ENCODE results near the gene CLN3.

DNA sequence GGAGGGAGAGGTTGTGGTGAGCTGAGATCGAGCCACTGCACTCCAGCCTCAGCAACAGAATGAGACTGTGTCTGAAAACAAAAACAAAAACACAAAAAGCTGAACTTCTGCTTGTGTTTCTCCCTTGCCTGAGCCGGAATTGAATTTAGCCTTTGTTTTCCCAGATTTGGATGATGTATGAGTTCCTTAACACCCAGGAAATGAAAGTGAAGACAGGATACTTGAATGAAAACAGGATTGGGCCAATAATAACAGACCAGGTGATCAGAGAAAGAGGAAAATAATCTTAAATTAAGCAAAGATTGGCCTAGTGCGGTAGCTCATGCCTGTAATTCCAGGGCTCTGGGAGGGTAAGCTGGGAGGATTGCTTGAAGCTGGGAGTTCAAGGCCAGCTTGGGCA lies 48.5 kb upstream of the CLN3 start:
- TF ChIP-seq, protein P1, sequence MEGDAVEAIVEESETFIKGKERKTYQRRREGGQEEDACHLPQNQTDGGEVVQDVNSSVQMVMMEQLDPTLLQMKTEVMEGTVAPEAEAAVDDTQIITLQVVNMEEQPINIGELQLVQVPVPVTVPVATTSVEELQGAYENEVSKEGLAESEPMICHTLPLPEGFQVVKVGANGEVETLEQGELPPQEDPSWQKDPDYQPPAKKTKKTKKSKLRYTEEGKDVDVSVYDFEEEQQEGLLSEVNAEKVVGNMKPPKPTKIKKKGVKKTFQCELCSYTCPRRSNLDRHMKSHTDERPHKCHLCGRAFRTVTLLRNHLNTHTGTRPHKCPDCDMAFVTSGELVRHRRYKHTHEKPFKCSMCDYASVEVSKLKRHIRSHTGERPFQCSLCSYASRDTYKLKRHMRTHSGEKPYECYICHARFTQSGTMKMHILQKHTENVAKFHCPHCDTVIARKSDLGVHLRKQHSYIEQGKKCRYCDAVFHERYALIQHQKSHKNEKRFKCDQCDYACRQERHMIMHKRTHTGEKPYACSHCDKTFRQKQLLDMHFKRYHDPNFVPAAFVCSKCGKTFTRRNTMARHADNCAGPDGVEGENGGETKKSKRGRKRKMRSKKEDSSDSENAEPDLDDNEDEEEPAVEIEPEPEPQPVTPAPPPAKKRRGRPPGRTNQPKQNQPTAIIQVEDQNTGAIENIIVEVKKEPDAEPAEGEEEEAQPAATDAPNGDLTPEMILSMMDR (IDR thresholded peaks at IDR 0.05), result no peak
- TF ChIP-seq EZH2 (IDR thresholded peaks at IDR 0.05), result no peak
- no peak for TF ChIP-seq EZH2phosphoT487 (IDR thresholded peaks at IDR 0.05)

All from neural progenitor cell (in vitro differentiated cells).